HG03521 (cell line): ENCODE measurements around the gene ADH1A.
"Not testable (repeated sequence)": the region's sequence is repeated elsewhere in the genome, so short reads cannot be mapped to it uniquely, and the experiment has no call there.

Experiments
- ATAC-seq: cut with Tn5 transposase; IDR thresholded peaks from one replicate; pipeline ENCODE4 v1.9.1; 2021; ENCODE audit warnings: mild to moderate bottlenecking, moderate library complexity; ENCODE audit not compliant: unreplicated experiment

ADH1A gene

DNA sequence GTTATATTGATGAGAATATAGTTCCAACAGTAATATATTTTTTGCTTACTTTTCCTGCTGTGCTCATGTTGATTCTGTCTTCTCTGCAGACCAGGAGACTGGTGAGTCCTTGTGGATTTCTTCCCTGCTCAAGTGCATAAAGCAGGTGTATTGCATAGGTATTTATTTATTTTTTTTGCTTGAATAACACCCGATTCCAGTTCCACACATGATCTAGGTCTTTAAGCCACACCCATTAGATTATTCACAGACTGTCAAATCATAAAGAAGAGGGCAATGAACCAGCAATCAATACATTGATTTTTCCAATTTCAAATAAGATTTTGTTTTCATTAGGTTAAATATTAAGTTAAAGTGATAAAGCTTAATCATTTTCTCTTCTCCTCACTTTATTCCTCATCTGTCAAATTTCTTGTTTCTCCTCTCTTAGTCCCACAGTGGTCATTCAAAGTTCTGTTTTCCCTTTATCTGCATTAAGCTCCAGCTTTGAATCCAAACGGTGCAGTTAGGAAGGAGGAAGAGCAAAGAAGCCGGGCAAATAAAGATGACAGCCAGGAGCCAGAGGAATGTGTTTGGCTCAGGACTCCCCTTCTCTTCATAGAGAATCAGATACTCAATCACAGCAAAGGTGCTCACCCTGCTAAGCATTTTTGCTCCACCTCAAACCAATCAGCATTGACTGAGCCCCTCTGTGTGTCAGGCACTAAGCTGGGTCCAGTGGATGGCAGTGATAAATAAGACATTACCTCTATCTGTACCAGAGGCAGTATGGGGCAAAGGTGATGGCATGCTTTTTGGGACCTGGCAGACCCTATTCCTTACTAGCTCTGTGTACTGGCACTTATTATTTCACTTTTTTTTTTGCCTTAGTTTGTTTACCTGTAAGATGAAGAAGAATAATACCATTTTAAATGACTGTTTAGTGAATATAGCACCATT, at the start of gene ADH1A:
Gene ADH1A (minus strand): TSS at position 138 of the 939 bp plus-strand sequence. CDS start 71 bp downstream, at position 67.
- no peak for ATAC-seq

DNA sequence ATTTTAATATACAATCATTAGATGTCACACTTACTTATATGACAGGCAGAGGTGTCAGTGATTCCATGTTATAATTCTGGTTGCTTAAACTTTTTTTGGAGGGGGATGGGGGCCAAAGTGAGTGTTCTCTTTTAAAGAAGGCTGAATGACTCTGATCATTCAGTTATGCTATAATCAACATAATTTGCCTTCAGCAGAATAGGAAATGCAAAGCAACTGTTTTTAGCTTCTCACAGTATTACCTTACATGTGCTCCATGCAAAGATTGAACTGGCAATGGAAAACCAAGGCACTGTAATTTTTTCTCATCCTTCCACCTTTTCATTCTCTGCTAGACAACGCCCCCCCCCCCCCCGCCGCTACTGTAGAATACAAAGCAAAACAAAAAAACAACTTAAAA, 48.4 kb upstream of the ADH1A start:
- no peak for ATAC-seq

DNA sequence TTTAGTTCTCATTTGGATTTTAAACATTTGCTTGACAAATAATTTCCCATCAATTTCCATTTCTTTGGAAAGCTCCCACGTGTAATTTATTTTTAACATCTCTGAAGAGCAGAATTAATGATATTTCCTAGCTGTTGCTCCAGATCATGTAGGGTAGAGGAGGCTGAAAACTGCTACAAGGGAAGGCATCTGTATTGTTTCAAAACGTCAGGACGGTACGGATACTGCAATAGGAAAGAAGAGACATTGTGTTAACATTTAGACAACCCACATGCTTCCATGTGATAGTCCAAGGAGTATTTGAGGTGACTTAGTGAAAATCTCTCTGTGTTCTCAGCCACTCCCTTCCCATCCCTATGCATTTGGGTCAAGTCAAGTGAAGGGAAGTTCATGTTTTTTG, 45.8 kb upstream of the ADH1A start:
- no peak for ATAC-seq

DNA sequence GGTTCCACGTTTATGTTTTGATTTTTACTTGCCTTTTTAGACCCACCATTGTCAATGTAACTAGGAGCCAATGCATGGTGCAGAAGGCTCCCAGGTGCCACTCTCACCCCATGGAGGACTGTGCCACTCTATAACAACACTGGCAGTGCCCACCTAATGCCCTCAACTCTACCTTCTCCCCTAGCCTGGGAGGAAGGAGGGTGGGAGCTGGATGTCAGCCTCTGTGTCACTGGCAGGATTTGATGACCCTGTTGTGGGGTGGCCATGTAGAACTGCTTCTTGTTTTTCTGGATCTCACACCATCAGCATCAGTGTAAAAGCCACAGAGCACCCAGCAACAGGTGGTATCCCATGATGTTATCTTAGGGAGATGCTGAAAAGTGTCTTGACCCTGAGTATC, 44.1 kb upstream of the ADH1A start:
- ATAC-seq = no peak

DNA sequence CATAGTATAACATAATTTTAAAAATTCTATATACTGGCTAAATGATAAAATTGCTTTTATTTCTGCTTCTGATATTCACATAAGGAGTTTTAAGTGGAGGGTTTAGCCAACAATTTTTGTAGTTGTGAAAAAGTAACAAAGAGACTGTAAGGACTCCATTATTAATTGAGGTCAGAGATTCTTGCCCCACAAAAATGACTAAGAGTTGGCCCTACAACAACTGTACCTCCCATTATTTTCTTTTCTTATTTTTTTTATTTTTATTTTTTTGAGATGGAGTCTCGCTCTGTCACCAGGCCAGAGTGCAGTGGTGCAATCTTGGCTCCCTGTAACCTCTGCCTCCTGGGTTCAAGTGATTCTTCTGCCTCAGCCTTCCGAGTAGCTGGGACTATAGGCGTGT, 39.9 kb upstream of the ADH1A start:
- no peak for ATAC-seq

DNA sequence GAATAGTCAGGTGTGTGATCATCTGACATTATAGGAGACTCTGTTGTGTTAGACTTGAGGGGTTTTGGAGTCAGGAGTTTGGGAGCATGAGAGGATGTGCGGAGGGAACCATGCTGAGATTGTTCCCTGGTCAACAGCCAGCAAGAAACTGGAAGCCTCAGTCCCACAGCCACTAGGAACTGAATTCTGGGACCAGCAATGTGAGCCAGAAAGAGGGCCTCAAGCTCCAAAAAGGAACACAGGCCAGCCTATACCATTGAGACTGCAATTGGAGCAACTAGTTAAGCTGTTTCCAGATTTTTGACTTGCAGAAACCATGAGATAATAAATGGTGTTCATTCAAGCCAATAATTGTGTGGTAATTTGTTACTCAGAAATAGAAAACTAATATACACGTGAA, 39.1 kb upstream of the ADH1A start:
- no peak for ATAC-seq

DNA sequence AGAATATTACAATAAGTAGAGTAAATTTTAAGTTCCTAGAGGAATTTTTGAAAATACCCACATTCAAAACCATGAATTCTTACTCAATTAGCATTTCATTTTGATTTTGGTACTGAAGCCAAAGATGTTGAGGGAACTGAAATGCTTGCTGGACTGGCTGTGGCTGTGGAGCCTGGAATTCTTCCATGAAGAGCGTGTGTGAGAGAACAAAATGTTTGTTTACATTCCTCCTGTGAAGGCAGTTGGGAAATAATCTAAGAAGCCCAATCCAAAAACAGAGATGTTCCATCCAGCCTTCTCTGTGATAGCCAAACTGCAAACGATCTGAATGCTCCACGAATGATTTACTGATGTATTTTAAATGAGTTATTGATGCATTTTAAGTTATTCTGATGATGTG, 34.2 kb upstream of the ADH1A start:
- no peak for ATAC-seq

DNA sequence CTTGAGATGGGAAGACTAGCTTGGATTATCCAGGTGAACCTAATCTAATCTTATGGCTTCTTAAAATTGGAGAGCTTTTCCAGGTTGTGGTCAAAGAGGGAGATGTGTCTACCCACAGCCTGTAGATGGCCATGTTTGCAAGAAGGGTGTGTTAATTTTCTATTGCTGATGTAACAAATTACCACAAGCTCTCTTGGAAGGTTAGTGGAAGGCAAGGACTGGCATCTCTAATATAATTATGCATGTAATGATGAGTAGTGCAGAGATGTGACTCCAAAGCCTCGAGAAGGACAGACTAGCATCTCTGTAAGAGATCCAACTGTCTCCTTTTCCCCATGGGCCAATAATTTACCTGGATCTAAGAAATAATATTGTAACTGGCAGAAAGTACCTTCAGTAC, 33.6 kb upstream of the ADH1A start:
- ATAC-seq = no peak

DNA sequence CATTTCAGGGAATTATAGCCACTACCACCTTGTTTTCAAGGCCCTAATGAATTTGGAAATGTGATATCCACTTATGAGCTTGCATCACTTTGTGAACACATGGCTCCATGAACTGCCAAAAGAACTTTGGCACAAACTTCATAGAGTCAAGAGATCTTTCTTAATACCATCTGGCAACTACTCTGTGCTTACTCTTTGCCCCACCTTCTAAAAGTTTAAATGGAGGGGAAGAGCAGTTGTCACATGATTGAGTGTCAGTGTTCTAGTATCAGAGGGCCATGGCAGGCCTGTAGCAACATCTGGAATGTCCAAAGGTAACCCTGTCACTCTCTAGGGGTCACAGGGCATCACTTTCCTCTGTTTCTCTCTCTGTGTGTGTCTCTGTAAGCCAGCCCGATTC, 33.0 kb upstream of the ADH1A start:
- no peak for ATAC-seq

DNA sequence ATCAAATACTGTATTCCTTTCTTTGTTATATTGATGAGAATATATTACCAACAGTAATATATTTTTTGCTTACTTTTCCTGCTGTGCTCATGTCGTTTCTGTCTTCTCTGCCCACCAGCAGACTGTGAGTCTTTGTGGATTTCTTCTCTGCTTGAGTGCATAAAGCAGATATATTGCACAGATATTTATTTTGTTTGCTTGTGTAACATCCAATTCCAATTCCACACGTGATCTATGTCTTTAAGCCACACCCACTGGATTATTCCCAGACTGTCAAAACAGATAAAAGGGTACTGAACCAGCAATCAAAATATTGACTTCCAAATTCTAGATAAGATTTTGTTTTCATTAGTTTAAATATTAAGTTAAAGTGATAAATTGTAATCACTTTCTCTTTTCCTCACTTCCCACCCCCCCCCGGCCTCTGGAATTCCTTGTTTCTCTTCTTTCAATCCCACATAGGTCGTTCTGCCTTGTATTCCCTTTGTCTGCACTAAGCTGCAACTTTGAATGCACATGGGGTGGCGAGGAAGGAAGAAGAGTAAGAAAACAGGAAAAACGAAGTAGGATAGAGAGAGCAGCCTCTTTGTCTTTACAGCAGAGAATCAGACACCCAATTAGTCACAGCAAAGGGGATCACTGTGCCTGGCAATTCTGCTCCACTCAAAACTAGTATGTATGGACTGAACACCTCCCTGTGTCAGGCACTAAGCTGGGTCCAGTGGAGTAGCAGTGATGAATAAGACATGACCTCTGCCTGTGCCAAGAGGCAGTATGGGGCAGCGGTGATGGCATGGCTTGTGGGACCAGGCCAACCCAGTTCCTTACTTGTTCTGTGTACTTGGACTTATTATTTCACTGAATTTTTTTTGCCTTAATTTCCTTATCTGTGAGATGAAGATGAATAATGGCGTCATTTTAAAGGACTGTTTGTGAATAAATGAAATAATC, 30.7 kb upstream of the ADH1A start, which contains the start of gene ADH1B:
Gene ADH1B (minus strand): TSS at position 161 of the 951 bp plus-strand sequence. CDS start 70 bp downstream, at position 91.
- ATAC-seq = no peak

DNA sequence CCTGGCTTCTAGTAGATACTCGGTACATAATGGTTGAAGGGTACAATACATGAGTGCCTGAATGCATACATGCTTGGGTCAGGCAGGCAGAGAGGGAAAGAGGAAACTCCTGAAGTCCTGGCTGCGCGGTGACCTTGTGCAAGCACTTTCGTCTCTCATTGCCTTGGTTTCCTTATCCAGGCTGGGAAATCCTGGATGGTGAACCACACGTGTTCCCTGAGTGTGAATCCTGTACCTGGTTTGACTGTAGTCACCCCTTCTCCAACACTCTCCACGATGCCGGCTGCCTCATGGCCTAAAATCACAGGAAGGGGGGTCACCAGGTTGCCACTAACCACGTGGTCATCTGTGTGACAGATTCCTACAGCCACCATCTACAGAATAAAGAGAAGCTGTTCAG, 27.0 kb upstream of the ADH1A start:
- ATAC-seq = not testable (repeated sequence)

DNA sequence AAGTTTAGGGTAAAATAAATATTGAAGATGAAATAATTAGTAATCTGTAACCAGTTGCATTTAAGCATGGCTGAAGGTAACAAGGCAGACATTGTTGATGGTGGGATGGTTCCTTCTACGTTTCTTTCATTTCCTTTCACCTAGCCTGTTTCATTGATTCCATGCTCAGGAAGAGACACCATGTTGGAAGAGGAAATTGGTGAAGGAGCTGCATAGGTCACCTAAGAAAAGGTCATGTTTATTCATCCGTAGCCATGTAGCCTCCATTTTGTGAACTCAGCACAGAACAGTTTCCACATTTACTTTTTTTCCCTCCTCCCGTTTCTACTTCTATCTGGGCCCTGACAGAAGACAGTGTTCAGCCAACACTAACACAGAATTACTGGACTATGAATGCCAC, 26.6 kb upstream of the ADH1A start:
- no peak for ATAC-seq

DNA sequence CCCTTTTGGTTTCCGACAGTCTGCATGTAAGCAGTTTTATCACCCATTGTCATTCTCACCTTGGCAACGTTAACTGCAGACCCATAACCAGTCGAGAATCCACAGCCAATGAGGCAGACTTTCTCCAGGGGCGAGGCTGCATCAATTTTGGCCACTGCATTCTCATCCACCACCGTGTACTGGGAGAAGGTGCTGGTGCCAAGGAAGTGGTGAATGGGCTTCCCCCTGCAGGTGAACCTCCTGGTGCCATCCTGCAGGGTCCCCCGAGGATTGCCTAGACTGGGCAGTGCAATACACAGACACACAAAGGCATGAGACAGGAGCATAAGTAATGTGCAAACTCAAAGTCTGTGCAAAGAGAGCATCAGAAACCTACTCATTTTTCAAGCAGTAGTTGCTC, 25.1 kb upstream of the ADH1A start:
- no peak for ATAC-seq

DNA sequence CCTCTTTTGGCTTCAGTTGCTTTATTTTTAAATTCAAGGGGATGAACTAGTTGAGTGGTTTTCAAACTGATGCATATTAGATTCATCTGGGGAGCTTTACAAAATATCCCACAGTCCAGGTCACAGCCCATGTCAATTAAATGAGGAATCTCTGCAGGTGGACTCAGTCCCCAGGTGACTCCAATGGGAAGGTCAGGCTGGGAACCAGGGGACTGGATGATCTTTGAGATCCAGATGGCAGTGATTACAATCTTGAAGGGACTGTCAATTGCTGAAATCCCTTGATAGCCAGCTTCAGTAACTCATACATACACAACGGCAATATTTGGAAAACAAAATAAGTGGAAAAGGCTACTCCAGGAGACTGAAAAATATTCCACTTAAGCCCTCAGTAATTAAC, 23.4 kb upstream of the ADH1A start:
- no peak for ATAC-seq

DNA sequence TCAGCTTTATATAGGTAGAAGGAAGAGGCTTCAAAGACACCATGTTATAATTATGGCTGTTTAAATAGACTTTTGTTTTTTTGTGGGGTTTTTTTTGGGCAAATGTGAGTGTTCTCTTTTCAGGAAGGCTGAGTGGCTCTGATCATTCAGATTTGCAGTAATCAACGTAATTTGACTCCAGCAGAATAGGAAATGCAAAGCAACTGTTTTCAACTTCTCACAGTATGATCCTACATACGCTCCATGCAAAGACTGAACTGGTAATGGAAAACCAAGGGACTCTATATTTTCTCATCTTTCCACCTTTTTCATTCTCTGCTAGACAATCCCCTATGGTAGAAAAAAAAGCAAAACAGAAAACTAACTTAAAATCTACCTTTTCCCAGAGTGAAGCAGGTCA, 19.6 kb upstream of the ADH1A start:
- no peak for ATAC-seq

DNA sequence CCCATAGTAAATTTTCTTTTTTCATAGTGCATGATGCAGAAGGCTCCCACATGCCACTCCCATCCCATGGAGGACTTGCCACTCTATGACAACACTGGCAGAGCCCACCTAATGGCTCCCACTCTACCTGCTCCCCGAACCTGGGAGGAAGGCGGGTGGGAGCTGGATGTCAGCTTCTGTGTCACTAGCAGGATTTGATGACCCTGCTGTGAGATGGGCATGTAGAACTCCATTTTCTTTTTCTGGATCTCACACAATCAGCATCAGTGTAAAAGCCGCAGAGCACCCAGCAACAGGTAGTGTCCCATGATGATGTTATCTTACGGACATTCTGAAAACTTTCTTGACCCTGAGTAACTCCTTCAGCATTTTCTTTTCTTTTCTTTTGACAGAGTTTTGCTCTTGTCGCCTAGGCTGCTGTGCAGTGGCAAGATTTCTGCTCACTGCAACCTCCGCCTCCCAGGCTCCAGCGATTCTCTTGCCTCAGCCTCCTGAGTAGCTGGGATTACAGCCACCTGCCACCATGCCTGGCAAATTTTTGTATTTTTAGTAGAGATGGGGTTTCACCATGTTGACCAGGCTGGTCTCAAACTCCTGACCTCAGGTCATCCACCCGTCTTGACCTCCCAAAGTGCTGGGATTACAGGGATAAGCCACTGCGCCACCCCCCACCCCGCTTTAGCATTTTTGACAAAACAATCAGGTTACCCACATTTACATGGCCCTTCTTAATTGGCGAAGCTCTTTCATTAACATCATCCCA, 15.0 kb upstream of the ADH1A start:
- ATAC-seq = no peak

DNA sequence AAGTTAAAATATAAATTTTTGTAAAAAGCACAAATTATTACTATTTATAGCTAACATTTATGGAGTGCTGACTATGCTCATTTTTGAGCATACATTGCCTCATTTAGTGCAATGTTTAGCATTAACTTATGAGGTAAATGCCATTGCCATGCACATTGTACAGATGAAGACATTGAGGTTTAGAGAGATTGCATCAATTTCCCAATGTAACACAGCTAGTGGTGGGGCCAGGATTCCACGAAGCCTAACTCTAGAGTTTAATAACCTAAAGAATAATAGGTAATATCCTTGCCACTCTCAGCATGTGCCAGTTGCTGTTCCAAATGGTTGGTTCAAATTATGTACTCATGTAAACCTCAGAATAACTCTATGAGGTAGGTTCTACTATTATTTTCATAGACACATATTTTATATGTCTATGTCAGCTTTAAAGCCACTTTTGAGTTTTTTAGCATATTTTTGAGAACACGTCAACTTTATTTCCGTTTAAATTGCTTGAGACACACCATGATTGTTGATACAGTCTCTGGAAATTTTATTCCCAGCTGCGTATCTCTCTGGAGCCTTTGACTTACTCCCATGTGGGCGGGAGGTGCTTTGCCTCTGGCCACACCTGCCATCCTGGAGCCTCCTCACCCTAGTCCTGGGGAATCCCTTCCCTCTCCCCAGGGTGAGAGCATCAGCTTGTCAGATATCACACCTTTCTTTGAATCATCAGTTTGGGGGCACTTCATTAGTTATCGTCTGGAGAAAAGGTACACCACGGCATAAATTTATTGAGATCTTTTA, 10.8 kb upstream of the ADH1A start:
- ATAC-seq = no peak

DNA sequence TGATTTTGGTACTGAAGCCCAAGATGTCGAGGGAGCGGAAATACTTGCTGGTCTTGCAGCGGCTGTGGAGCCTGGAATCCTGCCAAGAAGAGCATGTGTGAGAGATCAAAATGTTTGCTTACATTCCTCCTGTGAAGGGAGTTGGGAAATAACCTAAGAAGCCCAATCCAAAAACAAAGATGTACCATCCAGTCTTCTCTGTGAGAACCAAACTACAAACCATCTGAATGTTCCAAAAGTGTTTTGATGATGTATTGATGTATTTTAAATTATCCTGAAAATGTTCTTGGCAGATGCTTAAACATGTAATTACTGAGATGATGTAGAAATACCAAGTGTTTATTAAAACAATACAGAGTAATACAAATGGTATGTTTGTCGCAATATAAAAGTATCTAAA, 10.1 kb upstream of the ADH1A start:
- ATAC-seq = no peak

DNA sequence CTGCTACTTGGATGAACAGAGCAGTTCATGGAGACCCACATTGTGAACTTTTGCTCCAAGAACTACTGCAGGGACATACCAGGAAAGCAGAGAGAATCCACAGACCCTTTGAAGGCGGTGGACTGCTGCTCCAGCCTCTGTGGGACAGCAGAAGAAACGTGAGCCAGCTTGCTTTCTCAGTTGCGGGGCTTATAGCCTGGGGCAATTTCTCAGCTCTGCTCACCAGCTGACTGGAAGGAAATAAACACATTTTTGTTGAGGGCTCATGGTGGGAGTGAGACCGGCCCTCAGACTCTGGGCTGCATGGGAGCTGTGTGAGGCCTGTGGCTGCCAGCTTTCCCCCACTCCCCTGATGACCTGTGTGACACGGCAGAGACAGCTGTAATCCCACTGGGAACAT, 2.6 kb upstream of the ADH1A start:
- no peak for ATAC-seq

DNA sequence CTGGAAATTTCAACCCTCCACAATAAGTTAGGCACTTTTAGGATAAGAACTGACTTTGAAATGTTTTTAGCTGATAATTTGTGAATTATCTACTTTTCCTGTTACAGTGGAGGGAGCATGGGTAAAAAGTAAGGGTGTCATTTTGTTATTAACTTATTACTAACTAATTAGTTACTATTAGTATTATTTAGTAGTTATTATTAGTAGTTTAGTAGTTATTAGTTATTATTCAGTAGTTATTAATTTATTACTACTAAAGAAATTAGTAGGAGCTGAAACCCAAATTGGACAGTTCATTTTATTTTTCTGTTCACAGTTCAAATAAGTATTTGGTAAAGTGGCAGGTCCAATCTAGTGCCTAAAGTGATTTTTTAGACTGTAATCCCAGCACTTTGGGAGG, 5.4 kb downstream of the ADH1A start:
- no peak for ATAC-seq
